Measurements from ENCODE around the gene HDAC4. TPM values are rescaled to one million over a fixed set of nuclear protein-coding genes. Genes with fewer than 3 reads are reported as not detected.
A peak's percentile ranks its signal among the peaks of the same experiment; 100 is the strongest.

The HDAC4 gene
- total and polyA plus RNA-seq, 7 donors: 7.9 to 329 (median 129) TPM

GRCh38 chr2:239175181-239175580, 225.6 kb downstream of the HDAC4 start:
- H3K4me3 ChIP-seq: no peak overlapping the region
- peaks cover 5 to 71% of the 10 kb centered on the region in 2 donors for H3K36me3 ChIP-seq (ENCODE audit: insufficient read depth in 1 of 2, low read depth in 1 of 2)
- 97 to 99% (median 98%) methylated on average over 11 of the region's 11 CpGs for WGBS, 3 donors
- H3K4me1 ChIP-seq: no peaks in the 10 kb centered on the region
- DNase-seq: no peak
- intact Hi-C loops (cut with DNase I): no loop called here
- no peak for TF ChIP-seq CTCF (IDR thresholded peaks at IDR 0.05)
- ATAC-seq: peak in 1 of 4 donors; percentile 4
- no peaks in the 10 kb centered on the region for H3K27me3 ChIP-seq (ENCODE audit: insufficient read depth in 3 of 3, low read length in 2 of 3)
- H3K9me3 ChIP-seq: peaks cover 13% of the 10 kb centered on the region
- no peak overlapping the region for H3K27ac ChIP-seq

DNA sequence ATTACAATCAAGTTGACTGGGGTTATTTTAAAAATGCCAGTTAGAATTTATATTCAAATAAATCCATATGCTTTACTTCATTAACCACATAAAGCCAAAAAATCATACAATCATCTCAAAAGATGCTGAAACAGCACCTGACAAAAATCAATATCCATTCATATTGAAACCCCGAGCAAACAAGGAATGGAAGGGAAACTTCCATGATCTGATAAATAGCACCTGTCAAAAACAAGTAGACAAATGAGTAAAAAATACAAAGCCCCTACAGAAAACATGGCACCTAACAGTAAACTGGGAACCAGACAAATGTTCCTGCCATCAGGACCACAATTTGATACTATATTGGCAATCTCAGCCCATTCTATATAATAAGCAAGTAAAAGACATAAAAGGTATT, 227.5 kb downstream of the HDAC4 start:
- Histone ChIP-seq H3K36me3 (ENCODE audit: insufficient read depth in 1 of 2, low read depth in 1 of 2) (peaks cover 3 to 70% of the 10 kb centered on the region in 2 donors), H3K27me3 (ENCODE audit: insufficient read depth in 3 of 3, low read length in 2 of 3) (no peaks in the 10 kb centered on the region), H3K4me3 (no peak overlapping the region), H3K9me3 (peaks cover 13% of the 10 kb centered on the region), H3K4me1 (no peaks in the 10 kb centered on the region), H3K27ac (no peak overlapping the region)
- WGBS, 3 donors: 95 to 98% (median 96%) methylated on average over 1 of the region's 1 CpG
- DNase-seq (no peak), ATAC-seq (no peak)
- TF ChIP-seq CTCF (IDR thresholded peaks at IDR 0.05): no peak
- intact Hi-C loops (cut with DNase I): no loop called here

DNA sequence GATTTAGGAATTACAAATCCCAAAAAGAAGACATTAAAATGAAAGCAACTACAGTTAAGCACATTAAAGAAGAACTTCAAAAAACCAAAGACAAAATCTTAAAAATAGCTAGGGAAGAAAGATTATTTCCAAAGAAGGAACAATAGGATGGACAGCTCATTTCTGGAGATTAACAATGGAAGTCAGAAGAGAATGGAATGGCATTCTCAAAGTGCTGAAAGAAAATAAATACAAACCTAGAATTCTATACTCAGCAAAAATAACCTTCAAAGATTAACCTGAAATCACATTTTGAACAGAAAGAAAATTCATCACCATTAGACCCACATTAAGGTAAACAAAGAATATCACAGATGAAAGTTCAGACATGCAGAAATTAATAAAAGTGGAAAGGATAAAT, 229.2 kb downstream of the HDAC4 start:
- Histone ChIP-seq H3K4me3 (no peak overlapping the region), H3K9me3 (peaks cover 13% of the 10 kb centered on the region), H3K36me3 (ENCODE audit: insufficient read depth in 1 of 2, low read depth in 1 of 2) (peaks cover 3 to 61% of the 10 kb centered on the region in 2 donors), H3K4me1 (peaks cover 3% of the 10 kb centered on the region), H3K27ac (no peak overlapping the region), H3K27me3 (ENCODE audit: insufficient read depth in 3 of 3, low read length in 2 of 3) (no peaks in the 10 kb centered on the region)
- ATAC-seq (no peak), DNase-seq (no peak)
- intact Hi-C loops (cut with DNase I): no loop called here
- no peak for TF ChIP-seq CTCF (IDR thresholded peaks at IDR 0.05)

GRCh38 chr2:239169311-239170048, 231.3 kb downstream of the HDAC4 start:
- DNase-seq: peak; percentile 10 to 50
- H3K9me3 ChIP-seq: peaks cover 13% of the 10 kb centered on the region
- peak in 2 of 4 donors; percentile 11 to 13 for ATAC-seq
- no peak overlapping the region for H3K27ac ChIP-seq
- intact Hi-C loops (cut with DNase I): no loop called here
- H3K36me3 ChIP-seq (ENCODE audit: insufficient read depth in 1 of 2, low read depth in 1 of 2): peaks cover 0 to 63% of the 10 kb centered on the region in 2 donors
- H3K27me3 ChIP-seq (ENCODE audit: insufficient read depth in 3 of 3, low read length in 2 of 3): no peaks in the 10 kb centered on the region
- peaks cover 3% of the 10 kb centered on the region for H3K4me1 ChIP-seq
- WGBS, 3 donors: 92 to 98% (median 95%) methylated on average over 27 of the region's 27 CpGs
- H3K4me3 ChIP-seq: no peak overlapping the region
- no peak for TF ChIP-seq CTCF (IDR thresholded peaks at IDR 0.05)

- intact Hi-C loops (cut with DNase I): no loop called here
- no peak for TF ChIP-seq CTCF (IDR thresholded peaks at IDR 0.05)
- Histone ChIP-seq H3K27me3 (ENCODE audit: insufficient read depth in 3 of 3, low read length in 2 of 3) (no peaks in the 10 kb centered on the region), H3K4me1 (peaks cover 3% of the 10 kb centered on the region), H3K4me3 (no peak overlapping the region), H3K9me3 (peaks cover 13% of the 10 kb centered on the region), H3K27ac (no peak overlapping the region), H3K36me3 (ENCODE audit: insufficient read depth in 1 of 2, low read depth in 1 of 2) (peaks cover 0 to 68% of the 10 kb centered on the region in 2 donors)
- ATAC-seq (peak in 3 of 4 donors; percentile 19 to 28 (median 26)), DNase-seq (peak; percentile 6 to 44)
- WGBS, 3 donors: 96 to 97% (median 96%) methylated on average over 22 of the region's 22 CpGs
Observed at GRCh38 chr2:239168575-239168974, 232.2 kb downstream of the HDAC4 start.

All from psoas muscle (tissue), 8 donors.